SJCRH30 (cell line): ENCODE results near the gene PLXNC1. TPM values are rescaled to one million over a fixed set of nuclear protein-coding genes. Genes with fewer than 3 reads are reported as not detected.
A peak's percentile ranks its signal among the peaks of the same experiment; 100 is the strongest.

Experiments
- DNase-seq, 2 experiments: peaks; one replicate each; pipeline ENCODE4 v3.0.0-alpha.2; 2015 to 2020
- H3K27ac ChIP-seq: fragments of 250-450 bp; sonication (Bioruptor Pico); 2 replicates; pipeline ENCODE4 v1.5.1; 2020; ENCODE audit warnings: mild to moderate bottlenecking, moderate library complexity
- H3K27me3 ChIP-seq: fragments of 250-450 bp; sonication (Bioruptor Pico); 2 replicates; pipeline ENCODE4 v1.5.1; 2020; ENCODE audit warnings: mild to moderate bottlenecking, moderate library complexity
- H3K36me3 ChIP-seq: fragments of 250-450 bp; sonication (Bioruptor Pico); 2 replicates; pipeline ENCODE4 v1.5.1; 2020; ENCODE audit warnings: mild to moderate bottlenecking, moderate library complexity
- H3K4me1 ChIP-seq: fragments of 250-450 bp; sonication (Bioruptor Pico); 2 replicates; pipeline ENCODE4 v1.5.1; 2020; ENCODE audit warnings: mild to moderate bottlenecking, moderate library complexity
- H3K4me3 ChIP-seq: fragments of 250-450 bp; sonication (Bioruptor Pico); 2 replicates; pipeline ENCODE4 v1.5.1; 2020; ENCODE audit warnings: mild to moderate bottlenecking, moderate library complexity
- H3K9me3 ChIP-seq: fragments of 250-450 bp; sonication (Bioruptor Pico); replicated peaks from 2 replicates; pipeline ENCODE4 v1.5.1; 2020; ENCODE audit warnings: mild to moderate bottlenecking, moderate library complexity
- total RNA-seq: library from RNA; depleted of rRNA; stranded (reverse); fragments of >200 nt; shearing (Covaris generic); gene quantifications from 2 replicates; pipeline ENCODE4 v1.2.3, GENCODE V29; 2014

The PLXNC1 gene
- total RNA-seq, 1 experiment from 2014 or later, result 0.08 TPM

DNA sequence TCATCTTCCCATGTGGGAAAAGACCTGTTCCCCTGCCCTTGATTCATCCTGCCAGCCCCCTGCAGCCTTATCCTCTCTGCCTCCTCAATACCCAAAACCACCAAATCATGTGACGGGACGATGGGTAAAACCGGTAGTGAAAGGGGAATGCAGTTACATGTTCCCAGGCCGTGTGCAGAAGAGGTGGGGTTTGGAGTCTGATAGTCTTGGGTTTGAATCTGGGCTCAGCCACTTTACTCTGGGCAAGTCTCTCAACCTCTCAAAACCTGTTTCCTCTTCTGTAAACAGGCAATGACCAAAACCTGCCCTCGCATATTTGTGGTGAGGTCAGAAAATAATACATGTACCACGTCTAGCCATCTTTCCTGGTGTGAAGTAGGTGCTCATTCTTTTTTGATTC lies 123.0 kb downstream of the PLXNC1 start:
- DNase-seq, result no peak
- Histone ChIP-seq H3K27ac (no peak overlapping the region), H3K4me1 (no peaks in the 10 kb centered on the region), H3K4me3 (no peak overlapping the region), H3K36me3 (no peaks in the 10 kb centered on the region), H3K9me3 (no peaks in the 10 kb centered on the region), H3K27me3 (no peaks in the 10 kb centered on the region)

GRCh38 chr12:94272280-94272679 lies 123.9 kb downstream of the PLXNC1 start:
- H3K4me1 ChIP-seq, result no peaks in the 10 kb centered on the region
- no peaks in the 10 kb centered on the region for H3K36me3 ChIP-seq
- no peak overlapping the region for H3K4me3 ChIP-seq
- H3K27ac ChIP-seq, result no peak overlapping the region
- H3K27me3 ChIP-seq, result no peaks in the 10 kb centered on the region
- no peaks in the 10 kb centered on the region for H3K9me3 ChIP-seq
- no peak for DNase-seq

GRCh38 chr12:94273272-94273671 lies 124.9 kb downstream of the PLXNC1 start:
- Histone ChIP-seq H3K27ac (no peak overlapping the region), H3K27me3 (no peaks in the 10 kb centered on the region), H3K4me3 (no peak overlapping the region), H3K4me1 (no peaks in the 10 kb centered on the region), H3K9me3 (no peaks in the 10 kb centered on the region), H3K36me3 (no peaks in the 10 kb centered on the region)
- no peak for DNase-seq

DNA sequence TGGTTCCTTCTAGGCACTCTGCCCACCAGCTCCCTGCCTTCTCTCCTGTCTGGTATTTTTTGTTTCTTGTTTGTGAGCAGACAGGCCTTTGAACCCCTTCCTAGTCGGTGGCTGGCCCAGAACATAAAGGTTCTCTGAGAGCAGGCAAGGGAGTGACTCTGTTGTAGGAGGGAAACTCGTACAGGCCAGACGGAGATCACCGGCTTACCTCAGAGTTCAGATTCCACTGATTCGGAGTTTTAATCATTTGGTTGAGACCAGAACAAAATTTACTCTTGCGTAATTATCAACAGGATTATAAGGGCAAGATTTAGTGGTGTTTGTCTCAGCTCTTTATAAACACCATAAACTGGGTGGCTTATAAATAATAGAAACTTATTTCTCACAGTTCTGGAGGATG lies 128.3 kb downstream of the PLXNC1 start:
- Histone ChIP-seq H3K4me1 (no peaks in the 10 kb centered on the region), H3K27me3 (no peaks in the 10 kb centered on the region), H3K9me3 (no peaks in the 10 kb centered on the region), H3K36me3 (no peaks in the 10 kb centered on the region), H3K4me3 (no peak overlapping the region), H3K27ac (no peak overlapping the region)
- DNase-seq, result no peak

- Histone ChIP-seq H3K36me3 (no peaks in the 10 kb centered on the region), H3K27me3 (no peaks in the 10 kb centered on the region), H3K27ac (no peak overlapping the region), H3K4me1 (no peaks in the 10 kb centered on the region), H3K9me3 (no peaks in the 10 kb centered on the region), H3K4me3 (no peak overlapping the region)
- DNase-seq, result peak in 1 of 2 experiments; percentile 20
These were observed 129.1 kb downstream of the PLXNC1 start for GRCh38 chr12:94277426-94278000.

DNA sequence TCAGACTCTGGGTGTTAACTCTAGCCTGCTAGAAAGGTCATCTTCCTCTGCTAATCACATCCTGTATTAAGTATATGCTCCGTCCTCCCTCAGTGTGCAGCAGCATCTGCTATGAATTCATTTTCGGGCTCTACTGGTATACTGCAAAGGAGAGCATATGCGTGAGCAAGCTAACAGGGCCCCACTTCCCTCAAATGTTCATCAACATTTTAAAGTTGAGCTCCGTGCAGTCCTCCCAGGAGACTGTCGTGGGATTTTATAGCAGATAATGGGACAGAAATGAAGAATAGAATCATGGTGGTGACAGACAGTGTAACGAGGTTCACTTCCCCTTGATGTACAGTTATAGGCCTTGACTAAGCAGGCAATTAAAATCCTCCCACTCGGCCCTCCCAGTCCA lies 131.7 kb downstream of the PLXNC1 start:
- Histone ChIP-seq H3K4me1 (no peaks in the 10 kb centered on the region), H3K27me3 (no peaks in the 10 kb centered on the region), H3K27ac (no peak overlapping the region), H3K4me3 (no peak overlapping the region), H3K9me3 (no peaks in the 10 kb centered on the region), H3K36me3 (no peaks in the 10 kb centered on the region)
- no peak for DNase-seq

DNA sequence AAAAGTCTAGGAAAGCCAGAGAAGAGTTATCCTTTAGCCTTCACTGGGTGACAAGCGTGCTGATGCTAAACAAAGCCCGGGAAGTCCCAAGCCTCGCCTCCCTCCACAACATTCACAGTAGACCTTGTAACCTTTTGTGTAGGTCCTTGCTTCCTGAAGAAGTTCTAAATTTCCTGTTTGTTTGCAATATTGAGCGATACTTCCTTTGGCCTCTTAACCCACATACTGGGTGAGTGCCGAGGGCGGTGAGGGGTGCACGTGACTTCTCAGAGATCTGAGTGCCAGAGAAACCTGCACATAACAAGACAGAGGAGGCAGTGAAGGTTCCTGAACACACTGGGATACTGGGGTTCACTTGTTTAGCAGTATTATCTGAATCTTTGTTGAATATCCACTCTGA lies 134.3 kb downstream of the PLXNC1 start:
- H3K27ac ChIP-seq, result no peak overlapping the region
- no peaks in the 10 kb centered on the region for H3K36me3 ChIP-seq
- H3K4me3 ChIP-seq, result no peak overlapping the region
- DNase-seq, result no peak
- no peaks in the 10 kb centered on the region for H3K4me1 ChIP-seq
- H3K9me3 ChIP-seq, result no peaks in the 10 kb centered on the region
- H3K27me3 ChIP-seq, result no peaks in the 10 kb centered on the region

GRCh38 chr12:94284046-94284445 lies 135.7 kb downstream of the PLXNC1 start:
- no peaks in the 10 kb centered on the region for H3K4me1 ChIP-seq
- no peaks in the 10 kb centered on the region for H3K9me3 ChIP-seq
- H3K27ac ChIP-seq, result no peak overlapping the region
- H3K27me3 ChIP-seq, result no peaks in the 10 kb centered on the region
- no peaks in the 10 kb centered on the region for H3K36me3 ChIP-seq
- DNase-seq, result no peak
- no peak overlapping the region for H3K4me3 ChIP-seq

DNA sequence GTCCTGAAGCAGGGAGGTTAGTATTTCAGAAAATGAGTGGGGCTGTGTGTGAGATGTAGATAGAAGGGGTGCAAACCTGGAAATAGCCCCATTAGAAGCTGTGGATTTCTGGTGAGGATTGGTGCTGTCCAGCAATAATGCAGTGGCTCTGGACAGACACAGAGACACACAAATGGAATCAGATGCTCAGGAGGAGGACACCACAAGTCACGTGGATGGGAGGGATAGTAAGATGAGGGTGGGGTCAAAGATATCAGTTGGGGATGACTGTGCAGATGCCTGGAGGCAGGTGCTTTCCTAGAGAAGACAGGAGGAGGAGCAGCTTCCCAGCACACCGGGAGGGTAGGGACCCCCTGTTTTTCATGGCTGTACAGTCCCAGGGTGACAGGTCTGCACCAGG lies 136.5 kb downstream of the PLXNC1 start:
- Histone ChIP-seq H3K27ac (no peak overlapping the region), H3K27me3 (no peaks in the 10 kb centered on the region), H3K4me1 (no peaks in the 10 kb centered on the region), H3K9me3 (no peaks in the 10 kb centered on the region), H3K36me3 (no peaks in the 10 kb centered on the region), H3K4me3 (no peak overlapping the region)
- no peak for DNase-seq

DNA sequence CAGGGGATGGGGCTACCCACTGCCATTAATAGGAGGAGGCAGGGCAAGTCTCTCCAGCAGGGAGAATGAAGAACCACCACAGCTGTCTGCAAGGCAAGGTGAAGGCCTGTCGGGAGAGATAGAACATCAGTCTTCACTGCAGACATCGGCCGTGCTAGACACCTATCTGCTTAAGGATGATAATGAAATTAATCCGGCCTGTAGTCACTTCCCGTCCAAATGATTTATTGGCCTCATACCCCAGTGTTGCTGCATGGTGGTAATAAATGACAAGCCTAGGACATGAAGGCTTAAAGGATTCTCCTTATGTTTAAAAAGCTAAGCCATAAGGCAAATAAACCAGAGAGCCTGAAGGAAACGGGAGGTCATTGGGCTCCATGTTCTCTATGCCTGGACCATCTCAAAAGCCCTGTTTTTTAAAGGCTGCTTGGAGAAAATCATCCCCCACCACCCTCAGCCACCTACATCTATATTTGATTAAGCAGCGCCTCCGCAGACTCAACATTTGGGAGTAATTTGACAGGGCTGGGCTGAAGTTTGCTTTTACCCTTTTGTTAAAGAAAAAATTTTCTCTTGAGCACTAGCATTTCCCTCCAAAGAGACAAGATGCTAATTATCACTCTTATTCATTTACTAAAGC lies 137.7 kb downstream of the PLXNC1 start:
- Histone ChIP-seq H3K27ac (no peak overlapping the region), H3K4me3 (no peak overlapping the region), H3K27me3 (no peaks in the 10 kb centered on the region), H3K9me3 (no peaks in the 10 kb centered on the region), H3K36me3 (no peaks in the 10 kb centered on the region), H3K4me1 (no peaks in the 10 kb centered on the region)
- DNase-seq, result no peak

DNA sequence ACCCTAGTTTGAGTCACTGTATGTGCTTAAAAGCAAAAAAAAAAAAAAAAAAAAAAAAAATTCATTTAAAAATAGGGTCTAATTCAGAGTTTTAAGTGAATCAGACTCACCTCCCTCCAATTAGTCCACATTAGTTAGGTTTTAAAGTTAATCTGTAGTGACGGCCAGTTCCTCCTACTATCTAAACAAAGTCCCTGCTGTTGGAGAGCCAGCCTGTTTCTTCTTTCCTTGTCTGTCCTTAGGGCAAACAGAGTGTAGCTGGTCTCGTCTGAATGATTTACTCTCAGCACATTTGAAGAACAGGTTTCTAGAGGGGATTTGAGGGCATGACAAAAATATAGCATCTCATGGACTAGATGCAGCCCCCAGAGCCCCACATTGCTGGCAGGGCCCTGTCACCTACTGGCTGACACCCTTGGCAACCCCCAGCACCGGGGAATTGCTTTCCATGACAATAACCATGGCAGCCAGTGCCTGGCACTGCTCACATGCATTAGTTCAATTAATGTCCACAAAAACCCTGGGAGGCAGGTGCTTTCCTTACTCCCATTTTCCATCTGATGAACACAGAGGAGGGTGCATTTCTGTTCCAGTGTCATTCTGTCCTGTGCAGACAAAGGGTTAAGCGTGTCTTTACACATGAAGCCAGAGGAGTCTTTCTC lies 138.3 kb downstream of the PLXNC1 start:
- no peaks in the 10 kb centered on the region for H3K9me3 ChIP-seq
- H3K4me1 ChIP-seq, result no peaks in the 10 kb centered on the region
- no peaks in the 10 kb centered on the region for H3K27me3 ChIP-seq
- H3K27ac ChIP-seq, result no peak overlapping the region
- no peaks in the 10 kb centered on the region for H3K36me3 ChIP-seq
- DNase-seq, result no peak
- H3K4me3 ChIP-seq, result no peak overlapping the region

- Histone ChIP-seq H3K36me3 (no peaks in the 10 kb centered on the region), H3K9me3 (no peaks in the 10 kb centered on the region), H3K4me3 (no peak overlapping the region), H3K27me3 (no peaks in the 10 kb centered on the region), H3K4me1 (no peaks in the 10 kb centered on the region), H3K27ac (no peak overlapping the region)
- no peak for DNase-seq
These were observed 138.9 kb downstream of the PLXNC1 start for GRCh38 chr12:94287245-94287628.

DNA sequence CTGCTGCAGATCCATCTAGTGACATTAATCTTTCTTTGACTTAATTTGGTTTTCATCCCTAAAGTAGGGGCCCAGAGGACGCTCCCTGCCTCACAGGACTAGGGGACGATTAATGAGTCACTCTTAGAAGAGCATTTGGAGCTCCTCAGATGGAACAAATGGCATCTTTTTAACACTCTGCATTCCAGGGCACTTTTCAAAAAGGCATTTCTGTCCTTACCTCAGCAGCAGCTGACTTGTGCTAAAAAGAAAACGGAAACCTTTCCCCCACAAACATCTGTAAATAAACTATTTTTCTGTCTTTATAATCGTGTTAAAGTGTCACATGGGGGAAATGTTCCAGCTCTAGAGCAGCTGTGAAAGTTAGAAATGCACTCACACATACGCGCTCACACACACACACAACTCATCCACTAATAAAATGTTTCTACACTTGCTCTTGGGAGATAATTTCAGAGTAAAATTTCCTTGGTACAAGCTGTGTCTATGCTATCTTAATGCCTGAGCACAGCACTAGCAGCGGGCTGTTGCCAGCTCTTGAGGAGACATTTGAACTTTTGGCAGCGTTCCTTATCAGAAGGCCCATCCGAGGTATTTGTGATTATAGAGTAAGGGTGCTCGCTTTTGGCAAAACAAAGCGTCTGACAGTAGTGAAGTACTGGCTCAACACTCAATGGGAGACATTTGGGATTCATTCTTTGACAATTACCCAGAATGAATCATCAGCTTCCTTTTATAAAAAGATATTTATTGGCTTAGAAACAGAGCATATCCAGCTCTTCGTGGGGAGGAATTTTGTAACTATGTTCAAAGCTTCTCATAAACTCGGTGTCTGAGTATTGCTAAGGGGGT lies 141.3 kb downstream of the PLXNC1 start:
- H3K27ac ChIP-seq, result no peak overlapping the region
- no peaks in the 10 kb centered on the region for H3K27me3 ChIP-seq
- no peaks in the 10 kb centered on the region for H3K9me3 ChIP-seq
- no peaks in the 10 kb centered on the region for H3K36me3 ChIP-seq
- H3K4me3 ChIP-seq, result no peak overlapping the region
- no peak for DNase-seq
- no peaks in the 10 kb centered on the region for H3K4me1 ChIP-seq

GRCh38 chr12:94290353-94290752 lies 142.0 kb downstream of the PLXNC1 start:
- H3K4me3 ChIP-seq, result no peak overlapping the region
- no peak overlapping the region for H3K27ac ChIP-seq
- peak; percentile 14 to 21 for DNase-seq
- H3K27me3 ChIP-seq, result no peaks in the 10 kb centered on the region
- H3K9me3 ChIP-seq, result no peaks in the 10 kb centered on the region
- no peaks in the 10 kb centered on the region for H3K36me3 ChIP-seq
- no peaks in the 10 kb centered on the region for H3K4me1 ChIP-seq

GRCh38 chr12:94297096-94297699 lies 148.8 kb downstream of the PLXNC1 start:
- no peaks in the 10 kb centered on the region for H3K27me3 ChIP-seq
- no peak for DNase-seq

More at GRCh38 chr12:94297096-94297699, 148.8 kb downstream of the PLXNC1 start:
- Histone ChIP-seq H3K4me3 (no peak overlapping the region), H3K4me1 (no peaks in the 10 kb centered on the region), H3K27ac (no peak overlapping the region), H3K36me3 (peaks cover 4% of the 10 kb centered on the region; the same call in 1 of the 2 replicates), H3K9me3 (no peaks in the 10 kb centered on the region)
